ENCODE measurements around the gene ALOX15.
A peak's percentile ranks its signal among the peaks of the same experiment; 100 is the strongest.
"Not testable (repeated sequence)": the region's sequence is repeated elsewhere in the genome, so short reads cannot be mapped to it uniquely, and the experiment has no call there.

Gene ALOX15

DNA sequence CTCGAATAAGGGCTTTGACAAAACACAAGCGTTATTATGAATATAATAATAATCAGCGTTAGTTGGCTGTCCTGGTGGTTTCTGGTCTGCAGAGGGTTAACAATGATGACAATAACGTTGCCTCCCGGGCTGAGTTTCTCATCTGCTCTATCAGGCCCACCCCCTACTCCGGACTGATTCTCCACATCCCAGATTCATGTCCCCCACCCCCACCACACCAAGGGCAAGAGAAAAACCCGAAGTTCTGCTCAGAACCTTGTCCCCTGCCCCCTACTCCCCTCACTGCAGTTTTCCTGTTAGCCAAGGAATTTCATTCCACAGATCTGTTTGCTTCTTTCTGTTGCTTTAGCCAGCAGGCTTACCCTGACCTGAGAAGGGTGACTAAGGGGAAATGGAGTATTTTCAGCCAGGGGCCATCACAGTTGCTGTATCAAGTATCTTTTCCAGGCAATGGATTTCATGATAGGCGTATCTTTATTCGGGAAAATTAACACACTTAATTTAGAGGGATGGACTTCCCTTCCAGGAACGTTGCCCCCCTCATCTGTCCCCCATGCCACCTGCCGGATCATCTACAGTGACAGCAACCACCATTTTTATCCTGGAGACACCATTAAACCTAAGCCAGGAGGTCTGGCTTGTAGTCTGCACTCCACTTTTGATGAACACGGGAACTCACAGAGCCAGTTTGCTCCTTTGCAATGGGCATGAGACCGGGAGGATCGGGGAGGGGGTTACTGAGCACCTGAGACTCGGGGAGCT lies 23.7 kb downstream of the ALOX15 start:
- DNase-seq: no peak

DNA sequence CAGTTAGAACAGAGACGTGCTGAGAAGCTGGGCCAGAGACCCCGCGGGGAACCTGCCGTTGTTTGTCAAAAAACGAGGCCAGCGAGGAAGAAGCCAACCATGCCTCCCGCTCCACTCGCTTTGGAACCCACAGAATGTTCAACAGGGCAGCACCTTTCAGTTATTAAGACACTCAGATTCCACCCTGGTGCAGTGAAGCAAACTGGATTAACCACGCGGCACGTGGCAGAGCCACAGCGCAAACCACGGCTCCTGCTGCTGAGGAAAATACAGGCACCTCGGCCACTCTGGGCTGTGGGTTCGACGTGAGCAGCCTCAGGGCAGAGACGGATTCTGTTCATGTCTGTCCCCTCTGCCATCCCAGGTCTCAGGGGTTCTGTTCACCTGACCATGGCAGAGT lies 24.4 kb downstream of the ALOX15 start:
- DNase-seq: no peak

DNA sequence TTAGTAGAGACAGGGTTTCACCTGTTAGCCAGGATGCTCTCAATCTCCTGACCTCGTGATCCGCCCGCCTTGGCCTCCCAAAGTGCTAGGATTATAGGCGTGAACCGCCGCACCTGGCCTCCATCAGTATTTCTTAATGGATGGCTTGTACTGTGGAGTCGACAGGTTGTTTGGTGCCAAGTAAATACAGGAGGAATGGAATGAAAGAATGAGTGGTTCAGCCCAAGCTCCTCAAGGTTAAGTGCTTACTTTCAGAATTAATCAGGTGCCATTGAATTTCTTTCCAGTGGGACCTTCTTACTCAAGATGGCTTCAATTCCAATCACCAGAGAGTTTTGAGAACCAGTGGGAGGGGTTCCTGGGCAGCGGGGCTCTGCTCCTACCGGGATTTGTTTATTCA lies 25.0 kb downstream of the ALOX15 start:
- no peak for DNase-seq

- DNase-seq: no peak
These were observed 30.8 kb downstream of the ALOX15 start for GRCh38 chr17:4610656-4611055.

- DNase-seq: no peak
These were observed 31.3 kb downstream of the ALOX15 start for GRCh38 chr17:4610162-4610561.

GRCh38 chr17:4609761-4610160 lies 31.7 kb downstream of the ALOX15 start:
- DNase-seq: no peak

GRCh38 chr17:4607773-4608187 lies 33.7 kb downstream of the ALOX15 start:
- peak in 15 of 56 donors; percentile 3 to 36 (median 18) for DNase-seq

DNA sequence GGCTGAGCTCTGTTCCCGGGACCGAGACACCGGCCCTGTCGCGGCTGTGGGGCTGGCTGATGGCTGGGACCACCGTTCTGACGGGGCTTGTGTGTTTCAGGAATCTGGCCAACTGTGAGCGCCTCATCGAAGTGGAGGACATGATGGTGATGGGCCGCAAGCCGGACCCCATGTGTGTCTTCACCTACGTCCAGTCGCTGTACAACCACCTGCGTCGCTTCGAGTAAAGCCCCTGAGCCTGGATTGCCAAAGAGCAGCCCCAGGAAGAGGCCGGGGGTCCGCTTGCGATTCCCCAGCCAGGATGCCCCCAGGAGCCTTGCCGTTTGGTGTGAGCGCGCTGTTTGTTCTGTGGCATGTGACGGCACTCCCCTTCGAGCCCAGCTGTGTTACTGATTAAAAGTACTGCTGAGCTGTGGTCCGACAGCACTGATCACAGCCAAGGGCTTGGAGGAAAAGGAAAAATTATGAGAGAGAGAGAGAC lies 34.2 kb downstream of the ALOX15 start:
- DNase-seq: no peak

GRCh38 chr17:4605826-4606225 lies 35.7 kb downstream of the ALOX15 start:
- peak in 1 of 56 donors; percentile 6 for DNase-seq

GRCh38 chr17:4604736-4605135 lies 36.7 kb downstream of the ALOX15 start:
- DNase-seq: not testable (repeated sequence)

DNA sequence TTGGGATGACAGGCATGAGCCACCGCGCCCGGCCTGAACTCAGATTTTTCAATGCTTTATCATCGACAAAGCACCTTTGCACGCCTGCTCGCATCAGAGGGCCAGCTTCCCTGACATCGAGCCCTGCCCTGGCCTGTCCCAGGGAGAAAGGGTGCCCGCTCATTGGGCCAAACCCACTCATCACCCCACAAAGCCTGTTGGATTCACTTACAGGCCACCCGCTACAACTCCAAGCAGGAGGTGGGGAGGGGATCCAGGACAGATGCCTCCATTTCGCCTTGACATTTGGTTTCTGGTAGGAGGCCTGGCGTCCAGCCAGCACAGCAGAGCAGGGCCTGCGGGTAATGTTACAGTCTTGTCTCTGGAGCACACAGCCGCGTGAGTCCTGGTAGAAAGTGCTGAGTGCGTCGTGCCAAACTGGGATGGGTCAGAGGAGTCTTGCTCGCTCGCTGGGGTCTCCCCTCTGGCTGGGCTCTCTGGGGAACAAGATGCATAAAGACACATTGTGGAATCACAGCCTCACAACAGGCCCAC lies 37.3 kb downstream of the ALOX15 start:
- peak in 1 of 56 donors; percentile 11 for DNase-seq

- DNase-seq: no peak
These were observed 39.4 kb downstream of the ALOX15 start for GRCh38 chr17:4602041-4602440.

DNA sequence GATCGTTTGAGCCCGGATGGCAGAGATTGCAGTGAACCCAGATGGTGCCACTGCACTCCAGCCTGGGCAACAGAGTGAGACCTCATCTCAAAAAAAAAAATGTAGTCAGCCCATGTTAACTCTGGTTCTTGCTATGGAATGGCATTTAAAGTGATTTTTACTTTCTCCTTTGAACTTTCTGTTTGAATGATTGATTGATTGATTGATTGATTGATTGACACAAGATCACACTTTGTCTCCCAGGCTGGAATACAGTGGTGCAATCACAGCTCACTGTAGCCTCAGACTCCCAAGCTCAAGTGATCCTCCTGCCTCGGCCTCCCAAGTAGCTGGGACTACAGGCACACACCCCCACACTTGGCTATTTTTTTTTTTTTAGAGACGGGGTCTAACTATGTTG lies 40.2 kb downstream of the ALOX15 start:
- DNase-seq: no peak

- no peak for DNase-seq
These were observed 40.9 kb downstream of the ALOX15 start for GRCh38 chr17:4600563-4600962.

- DNase-seq: no peak
These were observed 41.8 kb downstream of the ALOX15 start for GRCh38 chr17:4599505-4600281.

- no peak for DNase-seq
These were observed 42.5 kb downstream of the ALOX15 start for GRCh38 chr17:4598776-4599504.

DNA sequence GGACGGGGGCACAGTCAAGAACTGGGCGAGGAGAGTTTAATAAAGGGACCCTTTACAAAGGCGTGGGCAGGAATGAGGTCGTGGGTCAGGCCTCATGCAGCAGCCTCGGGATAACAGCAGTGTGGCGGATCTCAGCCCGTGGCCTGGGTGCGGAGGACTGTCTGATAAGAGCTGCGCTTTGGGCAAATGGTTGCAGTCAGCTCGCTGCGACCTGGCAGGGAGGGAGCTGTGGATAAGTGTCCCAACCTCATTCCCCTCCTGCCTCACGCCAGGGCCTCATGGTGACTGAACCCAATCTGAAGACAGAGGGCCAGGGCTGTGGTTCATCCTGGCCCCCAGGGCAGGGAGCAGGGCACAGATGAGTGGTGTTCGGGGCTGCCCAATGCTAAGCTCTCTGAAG lies 43.5 kb downstream of the ALOX15 start:
- DNase-seq: no peak

GRCh38 chr17:4596636-4597380 lies 44.7 kb downstream of the ALOX15 start:
- DNase-seq: no peak

DNA sequence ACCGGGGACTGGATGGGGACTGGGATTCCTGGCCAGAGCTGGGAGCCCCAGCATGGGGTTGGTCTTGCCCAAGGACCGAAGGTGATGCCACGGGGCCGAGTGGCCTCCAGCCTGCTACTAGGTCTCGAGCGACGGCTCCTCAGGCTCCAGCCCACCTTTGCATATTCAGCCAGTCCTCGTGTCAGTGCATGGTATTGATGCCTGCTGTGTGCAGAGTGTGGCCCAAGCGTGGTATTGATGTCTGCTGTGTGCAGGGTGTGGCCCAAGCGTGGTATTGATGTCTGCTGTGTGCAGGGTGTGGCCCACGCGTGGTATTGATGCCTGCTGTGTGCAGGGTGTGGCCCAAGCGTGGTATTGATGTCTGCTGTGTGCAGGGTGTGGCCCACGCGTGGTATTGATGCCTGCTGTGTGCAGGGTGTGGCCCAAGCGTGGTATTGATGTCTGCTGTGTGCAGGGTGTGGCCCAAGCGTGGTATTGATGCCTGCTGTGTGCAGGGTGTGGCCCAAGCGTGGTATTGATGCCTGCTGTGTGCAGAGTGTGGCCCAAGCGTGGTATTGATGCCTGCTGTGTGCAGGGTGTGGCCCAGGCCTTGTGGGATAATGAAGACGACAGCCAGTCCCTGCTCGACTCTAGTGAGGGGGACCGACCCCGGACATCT lies 45.7 kb downstream of the ALOX15 start:
- DNase-seq: not testable (repeated sequence)

Measured in nucleus accumbens (tissue), 56 donors.